NCI-H460 (cell line): ENCODE results near the gene SYT12. TPM values are rescaled to one million over a fixed set of nuclear protein-coding genes. Genes with fewer than 3 reads are reported as not detected.

Experiments
- DNase-seq: peaks from one replicate; pipeline ENCODE4 v3.0.0-alpha.2; 2016; ENCODE audit warnings: low read depth; ENCODE audit errors: extremely low read depth
- total RNA-seq: library from RNA; depleted of rRNA; stranded (reverse); fragments of >200 nt; shearing (Covaris generic); gene quantifications from 2 replicates; pipeline ENCODE4 v1.2.3, GENCODE V29; 2014

Gene SYT12
- total RNA-seq, 1 experiment from 2014 or later, result 0.32 TPM

DNA sequence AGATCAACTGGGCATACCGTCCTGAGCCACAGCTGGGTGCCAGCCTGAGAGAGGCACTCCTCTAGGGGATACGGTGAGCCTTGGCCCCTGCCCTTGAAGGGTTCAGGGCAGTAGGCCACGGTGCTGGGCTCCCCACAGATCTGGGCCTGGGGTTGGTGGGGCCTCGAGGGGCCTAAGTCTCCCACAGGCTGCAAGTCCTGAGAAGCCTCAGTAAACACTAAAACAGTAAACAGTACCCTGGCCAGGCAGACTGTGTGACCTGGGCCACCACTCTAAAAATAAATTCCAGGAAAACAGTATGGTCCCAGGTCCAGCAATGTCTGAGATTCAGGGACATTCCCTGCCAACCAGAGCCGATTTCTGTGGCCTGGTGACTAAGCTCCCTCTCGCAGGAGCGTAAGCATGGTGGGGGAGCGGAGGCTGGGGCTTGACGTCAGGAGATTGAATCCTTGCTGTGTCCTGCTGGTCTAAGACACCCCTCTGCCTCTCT, 31.5 kb downstream of the SYT12 start:
- no peak for DNase-seq

- DNase-seq, result no peak
These were observed 32.0 kb downstream of the SYT12 start for GRCh38 chr11:67054836-67055523.

GRCh38 chr11:67055812-67056211, 32.9 kb downstream of the SYT12 start:
- DNase-seq, result no peak

- no peak for DNase-seq
These were observed 33.6 kb downstream of the SYT12 start, which contains the start of gene RHOD for GRCh38 chr11:67056267-67057204. Gene RHOD, plus strand, starts transcription at chr11:67056847. Its CDS starts 56 bp downstream, at chr11:67056903.

GRCh38 chr11:67057205-67057672, 34.3 kb downstream of the SYT12 start:
- DNase-seq, result no peak

GRCh38 chr11:67058506-67058905, 35.6 kb downstream of the SYT12 start:
- DNase-seq, result no peak

DNA sequence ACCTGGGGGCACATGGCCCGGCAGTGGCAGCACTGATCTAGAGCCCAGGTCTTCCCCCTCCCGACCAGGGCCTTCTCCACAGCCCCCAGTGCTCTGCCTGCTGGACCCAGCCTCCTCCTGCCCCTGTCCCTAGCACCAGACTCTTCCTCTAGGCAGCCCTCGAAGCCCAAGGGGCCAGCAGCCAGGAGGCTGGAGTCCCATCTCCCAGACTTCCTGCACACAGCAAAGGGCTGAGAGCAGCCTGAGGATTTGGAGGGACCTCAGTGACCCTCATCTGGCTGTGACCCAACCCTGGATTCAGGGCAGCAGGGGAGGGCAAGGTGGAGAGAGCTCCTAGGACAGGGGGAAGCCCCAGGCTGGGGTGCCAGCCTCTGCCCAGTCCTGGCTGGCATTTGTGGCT, 36.7 kb downstream of the SYT12 start:
- no peak for DNase-seq

DNA sequence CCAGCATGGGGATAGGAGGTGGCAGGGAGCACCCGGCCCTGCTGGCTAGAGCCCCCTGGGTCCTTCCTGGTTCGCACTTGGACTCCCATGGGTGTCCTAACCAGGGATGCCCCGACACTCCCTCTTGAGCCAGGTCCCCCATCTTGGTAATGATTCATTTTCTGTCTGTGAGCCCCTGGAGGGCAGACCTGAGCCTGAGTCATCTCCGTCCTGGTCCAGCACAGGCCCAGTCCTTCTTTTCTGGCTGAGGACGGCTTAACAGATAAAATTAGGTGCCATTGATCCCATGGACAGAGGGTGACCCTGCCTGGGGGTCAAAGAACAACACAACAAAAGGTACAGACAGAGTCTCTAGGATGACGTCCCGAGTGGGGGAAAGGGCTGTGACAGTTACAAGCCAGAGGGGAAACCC, 37.2 kb downstream of the SYT12 start:
- no peak for DNase-seq

DNA sequence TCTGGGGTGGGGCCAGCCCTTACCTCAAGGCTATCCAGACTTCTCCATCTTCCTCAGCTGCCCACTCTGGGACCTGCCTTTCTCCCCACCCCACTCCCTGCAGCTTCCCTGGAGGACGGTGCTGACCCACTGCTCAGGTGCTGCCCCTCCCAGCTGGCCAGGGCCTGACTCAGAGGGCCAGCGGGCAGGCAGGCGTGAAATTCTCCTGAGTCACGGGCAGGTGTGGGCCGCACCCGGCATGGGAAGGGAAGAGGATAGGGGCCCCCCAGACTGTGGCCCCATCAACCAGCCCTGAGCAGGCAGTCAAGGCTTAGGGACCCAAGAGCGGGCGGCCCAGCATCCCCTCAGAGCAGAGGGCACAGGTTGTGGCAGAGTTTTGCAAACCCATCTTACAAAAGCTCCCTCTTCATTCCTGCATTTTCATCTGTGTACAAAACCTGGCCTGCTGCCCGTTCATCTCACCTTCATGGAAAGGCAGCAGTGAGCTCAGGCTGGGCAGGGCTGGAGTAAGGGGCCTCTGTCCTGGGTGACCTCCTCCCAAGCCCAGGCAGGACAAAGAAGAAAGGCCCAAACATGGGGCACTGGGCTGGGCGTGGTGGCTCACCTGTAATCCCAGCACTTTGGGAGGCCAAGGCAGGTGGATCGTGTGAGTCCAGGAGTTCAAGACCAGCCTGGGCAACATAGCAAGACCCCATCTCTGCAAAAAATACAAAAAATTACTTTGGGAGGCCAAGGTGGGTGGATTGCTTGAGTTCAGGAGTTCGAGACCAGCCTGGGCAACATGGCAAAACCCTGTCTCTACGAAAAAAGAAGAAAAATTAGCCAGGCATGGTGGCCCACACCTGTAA, 39.8 kb downstream of the SYT12 start:
- DNase-seq, result no peak

DNA sequence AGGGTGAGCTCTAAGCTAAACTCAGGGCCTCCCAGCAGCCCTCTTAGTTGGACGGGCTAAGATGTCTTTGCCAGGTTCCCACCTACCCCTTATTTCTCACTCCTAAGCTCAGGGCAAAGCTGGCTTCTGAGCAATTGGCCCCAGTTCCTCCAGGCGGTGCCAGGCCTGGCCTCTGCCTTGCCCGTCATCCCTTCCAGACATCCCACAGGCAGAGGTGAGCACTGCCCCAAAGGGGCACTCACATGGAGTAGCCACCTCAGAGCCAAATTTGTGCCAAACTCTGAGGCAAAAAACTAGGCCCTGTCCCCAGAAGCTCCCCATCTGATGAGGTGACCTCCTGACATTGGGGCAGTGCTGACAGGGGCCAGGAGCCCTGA, 43.4 kb downstream of the SYT12 start:
- no peak for DNase-seq

DNA sequence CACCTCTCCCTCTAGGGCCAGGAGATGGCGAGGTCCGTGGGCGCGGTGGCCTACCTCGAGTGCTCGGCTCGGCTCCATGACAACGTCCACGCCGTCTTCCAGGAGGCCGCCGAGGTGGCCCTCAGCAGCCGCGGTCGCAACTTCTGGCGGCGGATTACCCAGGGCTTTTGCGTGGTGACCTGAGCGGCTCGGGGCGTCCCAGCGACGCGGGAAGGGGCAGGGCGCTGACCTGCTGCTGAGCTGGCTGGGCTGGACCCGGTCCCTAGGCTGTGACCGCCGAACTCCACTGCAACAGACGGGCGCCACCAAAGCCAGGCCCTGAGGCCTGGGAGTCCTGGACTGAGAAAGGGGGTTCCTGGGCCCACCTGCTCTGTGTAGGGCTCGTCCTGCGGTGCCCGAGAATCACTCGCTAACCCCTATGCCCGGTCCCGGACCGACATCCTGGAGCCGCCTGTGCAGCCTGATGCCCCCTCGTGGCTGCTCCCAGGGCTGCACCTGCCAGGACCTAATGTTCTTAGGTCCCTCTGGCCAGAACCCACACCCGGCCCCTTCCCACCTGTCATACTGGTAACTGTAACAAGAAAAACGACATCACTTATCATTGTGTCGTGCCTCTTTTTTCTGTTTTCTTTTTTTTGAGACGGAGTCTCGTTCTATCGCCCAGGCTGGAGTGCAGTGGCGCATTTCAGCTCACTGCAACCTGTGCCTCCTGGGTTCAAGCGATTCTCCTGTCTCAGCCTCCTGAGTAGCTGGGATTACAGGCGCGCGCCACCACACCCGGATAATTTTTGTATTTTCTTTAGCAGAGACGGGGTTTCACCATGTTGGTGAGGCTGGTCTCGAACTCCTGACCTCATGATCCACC, 48.7 kb downstream of the SYT12 start:
- peak; percentile 14 for DNase-seq

GRCh38 chr11:67072295-67072694, 49.4 kb downstream of the SYT12 start:
- no peak for DNase-seq

DNA sequence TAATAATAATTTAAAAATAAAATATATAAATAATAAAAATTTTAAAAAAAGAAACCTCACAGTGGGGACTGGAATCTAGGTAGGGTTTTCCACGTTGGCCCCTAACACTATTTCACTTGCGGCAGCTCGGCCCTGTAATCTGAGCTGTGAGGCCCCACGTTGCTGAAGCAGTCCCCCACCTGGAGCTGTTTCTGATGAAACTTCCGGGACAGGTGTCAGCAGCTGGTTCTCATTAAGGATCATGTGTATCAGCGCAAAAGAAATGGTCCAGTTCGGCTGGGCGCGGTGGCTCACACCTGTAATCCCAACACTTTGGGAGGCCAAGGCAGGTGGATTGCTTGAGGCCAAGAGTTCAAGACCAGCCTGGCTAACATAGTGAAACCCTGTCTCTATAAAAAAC, 51.0 kb downstream of the SYT12 start:
- no peak for DNase-seq

DNA sequence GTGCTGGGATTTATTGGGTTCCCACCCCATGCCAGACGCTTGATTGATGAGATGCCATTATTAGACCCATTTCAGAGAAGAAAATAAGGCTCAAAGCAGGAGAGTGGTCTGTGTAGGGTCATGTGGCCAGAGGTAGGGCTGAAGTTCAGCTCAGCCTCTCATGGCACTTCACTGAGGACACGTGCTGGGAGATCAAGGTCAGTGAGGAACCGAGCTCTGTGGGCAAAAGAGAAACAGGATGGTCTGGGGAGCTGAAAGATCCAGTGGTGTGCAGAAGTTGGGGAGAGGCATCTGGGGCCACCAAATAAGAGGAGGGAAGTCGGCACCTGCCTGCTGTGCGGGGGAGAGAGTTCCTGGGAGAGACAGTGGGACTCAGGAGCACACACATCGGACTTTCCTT, 53.3 kb downstream of the SYT12 start:
- DNase-seq, result no peak

GRCh38 chr11:67079065-67079705, 56.3 kb downstream of the SYT12 start:
- no peak for DNase-seq

DNA sequence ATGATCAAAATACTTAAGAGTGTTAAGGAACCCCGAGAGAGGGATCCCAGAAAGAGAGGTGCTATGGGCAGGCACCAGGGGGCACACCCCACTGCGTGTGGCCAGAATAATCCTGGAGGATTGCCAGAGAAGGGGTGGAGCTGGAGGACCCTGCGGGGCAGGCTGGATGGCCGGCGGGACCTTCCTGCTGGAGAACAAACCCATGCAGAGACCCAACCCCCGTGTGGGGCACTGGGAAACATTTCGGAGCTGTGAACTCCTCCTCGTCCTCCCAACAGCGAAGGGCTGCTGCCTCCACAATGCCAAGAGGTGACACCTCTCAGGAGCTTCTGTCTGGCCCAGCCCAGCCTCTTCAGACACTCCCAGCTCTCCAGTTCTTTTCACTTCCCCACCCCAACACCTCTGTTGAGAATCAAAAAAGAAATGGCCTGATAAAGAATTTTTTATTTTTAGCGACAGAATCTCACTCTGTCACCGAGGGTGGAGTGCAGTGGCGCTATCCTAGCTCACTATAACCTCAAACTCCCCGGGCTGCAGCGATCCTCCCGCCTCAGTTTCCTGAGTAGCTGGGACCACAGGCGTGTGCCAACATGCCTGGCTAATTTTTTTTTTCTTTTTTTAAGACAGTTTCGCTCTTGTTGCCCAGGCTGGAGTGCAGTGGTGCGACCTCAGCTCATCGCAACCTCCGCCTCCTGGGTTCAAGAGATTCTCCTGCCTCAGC, 59.3 kb downstream of the SYT12 start:
- peak; percentile 19 for DNase-seq

GRCh38 chr11:67083786-67084366, 60.9 kb downstream of the SYT12 start:
- no peak for DNase-seq

- no peak for DNase-seq
These were observed 62.7 kb downstream of the SYT12 start for GRCh38 chr11:67085617-67086016.
